ENCODE data around the gene TKFC. TPM values are rescaled to one million over a fixed set of nuclear protein-coding genes. Genes with fewer than 3 reads are reported as not detected.

The TKFC gene
- total and polyA plus RNA-seq, 9 of the 15 experiments (the other 6 are each of a cell fraction or from before 2014, with no cell fraction given): 2.0 to 61.7 (median 28.5) TPM

DNA sequence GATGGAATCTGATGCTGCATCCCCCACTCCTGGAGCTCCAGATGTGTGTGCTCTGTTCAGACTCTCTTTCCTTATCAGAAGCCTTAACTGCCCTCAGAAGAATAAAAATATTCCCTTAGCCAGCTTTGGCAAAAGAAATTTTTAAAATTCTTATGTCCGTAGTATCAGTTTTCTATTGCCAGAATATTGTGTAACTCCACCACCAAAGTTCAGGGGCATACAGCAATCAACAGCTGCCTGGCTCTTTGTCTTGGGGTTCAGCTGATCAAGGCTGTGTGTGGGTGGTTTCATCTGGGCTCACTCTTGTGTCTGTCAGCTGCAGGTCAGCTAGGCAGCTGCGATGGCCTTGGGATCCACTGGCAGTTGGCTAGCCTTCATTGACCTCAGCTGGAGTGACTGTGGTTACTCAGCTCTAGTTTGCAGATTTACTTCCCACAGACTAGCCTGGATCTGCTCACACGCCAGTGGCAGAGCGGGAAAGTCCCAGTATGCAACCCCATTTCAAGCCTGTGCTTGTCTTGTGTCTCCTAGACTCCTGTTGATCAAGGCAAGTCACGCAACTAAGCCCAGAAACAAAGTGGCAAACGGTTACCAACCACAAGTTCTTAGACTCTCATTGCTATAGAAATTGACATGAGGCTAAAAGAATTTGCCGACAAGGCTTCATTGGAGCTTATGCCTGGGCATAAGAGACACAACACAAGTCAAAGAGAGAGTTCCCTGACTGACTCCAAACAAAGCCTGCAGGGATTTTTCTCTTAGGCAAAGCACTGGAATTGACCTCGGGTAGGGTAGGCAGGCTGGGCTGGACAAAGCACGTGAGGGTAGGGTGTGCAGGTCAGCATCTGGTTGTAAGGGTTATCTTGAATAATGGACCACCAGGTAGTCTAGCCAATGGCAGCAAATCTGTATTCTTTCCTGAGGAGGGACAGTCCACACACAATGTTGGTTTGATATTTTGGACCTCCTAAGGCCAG is 36.6 kb downstream of the TKFC start (continued):
- TF ChIP-seq EGR1 (conservative IDR thresholded peaks at IDR 0.05) (0 out of 2 replicates have a peak, but pooled peaks have one; percentile 13), NCOA4 (IDR thresholded peaks at IDR 0.05; ENCODE audit: partially characterized antibody) (no peak), DIDO1 (tag; IDR thresholded peaks at IDR 0.05; ENCODE audit: low read depth) (no peak), ETV1 (tag; conservative IDR thresholded peaks at IDR 0.05; ENCODE audit: low read depth) (no peak), HMGN3 (IDR thresholded peaks at IDR 0.05; ENCODE audit: borderline replicate concordance, extremely low read depth, insufficient read length, low read depth, low read length) (no peak)

DNA sequence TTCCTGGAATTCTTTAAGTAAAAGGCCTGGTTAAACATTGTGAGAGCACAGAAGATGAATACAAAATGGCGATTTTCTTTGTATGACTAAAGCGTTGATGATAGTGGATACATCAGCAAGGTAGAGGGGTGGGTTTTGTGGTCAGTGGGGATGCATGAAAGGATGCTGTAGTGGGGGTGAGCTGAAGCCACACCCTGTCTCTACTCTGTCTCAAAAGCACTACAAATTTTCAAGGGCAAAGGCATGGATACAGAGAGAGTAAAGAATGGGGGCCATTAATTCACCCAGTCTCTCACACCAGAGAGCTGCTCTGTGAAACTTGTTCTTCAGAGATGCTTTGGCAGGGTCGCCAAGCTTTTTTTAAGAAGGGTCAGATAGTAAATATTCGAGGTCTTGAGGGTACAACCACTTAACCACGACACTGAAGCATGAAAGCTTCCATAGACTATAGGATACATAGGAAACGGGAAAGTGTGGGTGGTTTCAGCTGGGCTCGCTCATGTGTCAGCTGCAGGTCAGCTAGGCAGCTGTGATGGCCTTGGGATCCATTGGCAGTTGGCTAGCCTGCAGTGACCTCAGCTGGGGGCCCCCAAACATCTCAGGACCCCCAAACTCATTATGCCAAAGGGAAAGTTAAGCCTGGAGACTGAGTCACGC is 37.4 kb downstream of the TKFC start:
- in situ Hi-C loops (cut with MboI) (no loop called here), intact Hi-C loops (cut with micrococcal nuclease) (no loop called here)
- Histone ChIP-seq H3K36me3 (ENCODE audit: control insufficient read depth, insufficient read depth, low read length) (peaks cover 68% of the 10 kb centered on the region), H3K9ac (ENCODE audit: insufficient read depth in 1 of 2, low read depth in 2 of 2, low read length in 2 of 2) (no peak overlapping the region), H3K9me3 (replicated peaks; ENCODE audit: control insufficient read depth, insufficient read depth, low read depth, low read length) (peaks cover 3% of the 10 kb centered on the region; the same call in 1 of the 2 replicates), H2AFZ (ENCODE audit: low read depth, low read length) (no peak overlapping the region), H3K9me1 (ENCODE audit: control insufficient read depth, insufficient read depth, low read length) (no peaks in the 10 kb centered on the region), H3K79me2 (ENCODE audit: control insufficient read depth, insufficient read depth, low read length) (peaks cover 11% of the 10 kb centered on the region), H3K4me1 (replicated peaks in 1 of 2; ENCODE audit: control insufficient read depth in 2 of 2, insufficient read depth in 2 of 2, low read length in 2 of 2) (peaks cover 15 to 23% of the 10 kb centered on the region in 2 experiments; a peak in 4 of 5 replicates), H4K20me1 (replicated peaks; ENCODE audit: control insufficient read depth, insufficient read depth, low read length) (no peaks in the 10 kb centered on the region), H3K4me2 (ENCODE audit: insufficient read depth, low read length) (no peak overlapping the region), H3K4me3 (no peak overlapping the region), H3K27me3 (ENCODE audit: control insufficient read depth in 2 of 2, insufficient read depth in 2 of 2, low read length in 2 of 2) (no peaks in the 10 kb centered on the region), H3K27ac (ENCODE audit: extremely low read depth, low read depth, low read length) (no peak overlapping the region)
- DNase-seq (ENCODE audit: extremely low read depth in 1 of 4, low spot score in 3 of 4): no peak
- POLR2A ChIA-PET: interaction anchor here (0.6 to 4.7 kb wide), 3 partner anchors 10 to 59 kb away, joined by 3 to 37 read pairs (median 3); partner anchors contain the start of genes CYB561A3 and TMEM138
- peak; percentile 21 for ATAC-seq
- CTCF ChIA-PET (ENCODE audit: low intra/inter-chr PET ratio): no interaction called here
- WGBS (ENCODE audit: insufficient coverage, low coverage, missing lambda C conversion rate): 78% methylated on average over 8 of the region's 8 CpGs
- FAIRE-seq: no peak
- no TSS peak for BruUV-seq (replicated peaks)
- TF ChIP-seq, protein P1, sequence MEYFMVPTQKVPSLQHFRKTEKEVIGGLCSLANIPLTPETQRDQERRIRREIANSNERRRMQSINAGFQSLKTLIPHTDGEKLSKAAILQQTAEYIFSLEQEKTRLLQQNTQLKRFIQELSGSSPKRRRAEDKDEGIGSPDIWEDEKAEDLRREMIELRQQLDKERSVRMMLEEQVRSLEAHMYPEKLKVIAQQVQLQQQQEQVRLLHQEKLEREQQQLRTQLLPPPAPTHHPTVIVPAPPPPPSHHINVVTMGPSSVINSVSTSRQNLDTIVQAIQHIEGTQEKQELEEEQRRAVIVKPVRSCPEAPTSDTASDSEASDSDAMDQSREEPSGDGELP (CRISPR knock-in tag; IDR thresholded peaks at IDR 0.05; ENCODE audit: borderline replicate concordance): no peak
- TF ChIP-seq HMG20B (CRISPR knock-in tag; IDR thresholded peaks at IDR 0.05): no peak
- TF ChIP-seq ZNF57 (CRISPR knock-in tag; IDR thresholded peaks at IDR 0.05): no peak
- no peak for TF ChIP-seq ZSCAN29 (IDR thresholded peaks at IDR 0.05)
- TF ChIP-seq, protein P2, sequence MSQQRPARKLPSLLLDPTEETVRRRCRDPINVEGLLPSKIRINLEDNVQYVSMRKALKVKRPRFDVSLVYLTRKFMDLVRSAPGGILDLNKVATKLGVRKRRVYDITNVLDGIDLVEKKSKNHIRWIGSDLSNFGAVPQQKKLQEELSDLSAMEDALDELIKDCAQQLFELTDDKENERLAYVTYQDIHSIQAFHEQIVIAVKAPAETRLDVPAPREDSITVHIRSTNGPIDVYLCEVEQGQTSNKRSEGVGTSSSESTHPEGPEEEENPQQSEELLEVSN (IDR thresholded peaks at IDR 0.05; ENCODE audit: borderline replicate concordance in 1 of 2, extremely low read depth in 1 of 2, insufficient read depth in 1 of 2, insufficient read length in 1 of 2, low read depth in 1 of 2, low read length in 1 of 2, poor library complexity in 1 of 2, severe bottlenecking in 1 of 2): no peak
- TF ChIP-seq SP1 (CRISPR knock-in tag; IDR thresholded peaks at IDR 0.05): no peak
- 0 out of 2 replicates have a peak, but pooled peaks have one; percentile 15 for TF ChIP-seq SUPT5H (IDR thresholded peaks at IDR 0.05)
- no peak for TF ChIP-seq ILK (tag; IDR thresholded peaks at IDR 0.05; ENCODE audit: borderline replicate concordance, low read depth)

Measured in K562 (cell line).